Psoas muscle (tissue), 8 donors: ENCODE data around the gene ARMC7. TPM values are rescaled to one million over a fixed set of nuclear protein-coding genes. Genes with fewer than 3 reads are reported as not detected.
"Not testable (repeated sequence)": the region's sequence is repeated elsewhere in the genome, so short reads cannot be mapped to it uniquely, and the experiment has no call there.

Experiments used
- ATAC-seq, 4 donors: fragments of 200-7000 bp; cut with Tn5 transposase; one replicate each; pipeline ENCODE4 v1.9.1; 2020; ENCODE audit warnings: moderate library complexity in 3 of 4, mild to moderate bottlenecking in 2 of 4
- DNase-seq, 2 donors: peaks; one replicate each; pipeline ENCODE4 v3.0.0-alpha.2; 2020
- H3K27ac ChIP-seq: fragments of 200-600 bp; one replicate; pipeline ENCODE4 v1.8.0; 2022
- H3K27me3 ChIP-seq, 3 donors: fragments of 200-600 bp in 1 of 3; one replicate each; pipeline versions ENCODE4 v1.6.1 to v1.8.0; 2013 to 2022; ENCODE audit warnings: low read length in 2 of 3, mild to moderate bottlenecking in 2 of 3, moderate library complexity in 1 of 3; ENCODE audit not compliant: insufficient read depth in 3 of 3
- H3K36me3 ChIP-seq, 2 donors: fragments of 200-600 bp in 1 of 2; one replicate each; pipeline versions ENCODE4 v1.6.1 to v1.8.0; 2013 to 2022; ENCODE audit warnings: low read depth in 1 of 2, mild to moderate bottlenecking in 1 of 2, moderate library complexity in 1 of 2; ENCODE audit not compliant: insufficient read depth in 1 of 2
- H3K4me1 ChIP-seq: fragments of 200-600 bp; one replicate; pipeline ENCODE4 v1.8.0; 2022
- H3K4me3 ChIP-seq: fragments of 200-600 bp; one replicate; pipeline ENCODE4 v1.8.0; 2022; ENCODE audit warnings: mild to moderate bottlenecking
- H3K9me3 ChIP-seq: fragments of 200-600 bp; one replicate; pipeline ENCODE4 v1.8.0; 2022
- WGBS, 3 donors: extraction: QIAGEN DNeasy Blood & Tissue Kit; methylation state at CpG; one replicate each; pipeline versions ENCODE4 v1.1.6 to v1.1.7; 2013; 5-methylcytosine and 5-hydroxymethylcytosine counted together
- intact Hi-C, 2 donors: fragments of 100-400 bp; cut with DNase I; formaldehyde crosslinking; loops; one replicate each; pipeline versions ENCODE4 v1.11.0 to v1.14.2; 2022
- polyA plus RNA-seq, 3 donors: library from polyadenylated mRNA; stranded (reverse); fragments of 200-250 nt; gene quantifications; one replicate each; pipeline ENCODE4 v1.2.3, GENCODE V29; 2013
- total RNA-seq, 4 donors: library from RNA; stranded (reverse); fragmentation: NEBNext Ultra II Directional in 2 of 4; extraction: Animal tissue kit (Norgen Biotek cat#: 25700) in 2 of 4; gene quantifications; one replicate each; pipeline versions ENCODE4 v1.2.1 to v1.2.4, GENCODE V29; 2021 to 2023
- TF ChIP-seq, protein P1 (sequence below): fragments of 200-600 bp; IDR thresholded peaks from one replicate; pipeline ENCODE4 v1.8.0; 2022; ENCODE audit warnings: antibody characterized with exemption
- donor health status: healthy with polysubstance abuse.
- donor health status: DM: no; HTN: no; CAD: no; lungs with moderate emphysema.
- donor health status: Bipolar disorder and iron deficiency.
- donor health status: healthy.
- donor health status: DM: yes; HTN: yes; CAD: no.
- donor health status: DM: no; HTN: no; CAD: no.
- donor health status: DM: no; HTN: no; CAD: no.
- donor health status: DM: yes; HTN: yes; CAD: no.

ARMC7 gene
- total and polyA plus RNA-seq, 7 donors, result 2.7 to 7.0 (median 3.9) TPM

DNA sequence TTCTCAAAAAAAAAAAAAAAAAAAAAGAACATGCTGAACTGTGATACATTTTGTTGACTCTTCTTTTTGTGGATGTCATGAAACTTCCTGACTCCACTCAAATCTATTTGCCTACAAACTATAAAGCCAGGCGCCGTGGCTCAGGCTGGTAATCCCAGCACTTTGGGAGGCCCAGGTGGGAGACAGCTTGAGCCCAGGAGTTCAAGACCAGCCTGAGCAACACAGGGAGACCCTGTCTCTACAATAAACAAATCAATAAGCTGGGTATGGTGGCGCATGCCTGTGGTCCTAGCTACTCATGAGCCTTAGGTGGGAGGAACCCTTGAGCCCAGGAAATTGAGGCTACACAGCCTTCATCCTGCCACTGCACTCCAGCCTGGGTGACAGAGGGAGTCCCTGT lies 23.2 kb downstream of the ARMC7 start:
- H3K4me1 ChIP-seq, result peaks cover 5% of the 10 kb centered on the region
- no peak for ATAC-seq
- intact Hi-C loops, result loop anchor here in 1 of 2 donors (5.0 kb wide), 1 partner anchor 49 kb away; the partner anchor contains the start of gene SUMO2
- H3K9me3 ChIP-seq, result no peaks in the 10 kb centered on the region
- no peaks in the 10 kb centered on the region for H3K27me3 ChIP-seq
- DNase-seq, result no peak
- TF ChIP-seq, protein P1, sequence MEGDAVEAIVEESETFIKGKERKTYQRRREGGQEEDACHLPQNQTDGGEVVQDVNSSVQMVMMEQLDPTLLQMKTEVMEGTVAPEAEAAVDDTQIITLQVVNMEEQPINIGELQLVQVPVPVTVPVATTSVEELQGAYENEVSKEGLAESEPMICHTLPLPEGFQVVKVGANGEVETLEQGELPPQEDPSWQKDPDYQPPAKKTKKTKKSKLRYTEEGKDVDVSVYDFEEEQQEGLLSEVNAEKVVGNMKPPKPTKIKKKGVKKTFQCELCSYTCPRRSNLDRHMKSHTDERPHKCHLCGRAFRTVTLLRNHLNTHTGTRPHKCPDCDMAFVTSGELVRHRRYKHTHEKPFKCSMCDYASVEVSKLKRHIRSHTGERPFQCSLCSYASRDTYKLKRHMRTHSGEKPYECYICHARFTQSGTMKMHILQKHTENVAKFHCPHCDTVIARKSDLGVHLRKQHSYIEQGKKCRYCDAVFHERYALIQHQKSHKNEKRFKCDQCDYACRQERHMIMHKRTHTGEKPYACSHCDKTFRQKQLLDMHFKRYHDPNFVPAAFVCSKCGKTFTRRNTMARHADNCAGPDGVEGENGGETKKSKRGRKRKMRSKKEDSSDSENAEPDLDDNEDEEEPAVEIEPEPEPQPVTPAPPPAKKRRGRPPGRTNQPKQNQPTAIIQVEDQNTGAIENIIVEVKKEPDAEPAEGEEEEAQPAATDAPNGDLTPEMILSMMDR, result no peak
- WGBS, 3 donors, result 94 to 100% (median 95%) methylated on average over 3 of the region's 3 CpGs
- peaks cover 0 to 24% of the 10 kb centered on the region in 2 donors for H3K36me3 ChIP-seq
- no peak overlapping the region for H3K4me3 ChIP-seq
- H3K27ac ChIP-seq, result no peak overlapping the region

DNA sequence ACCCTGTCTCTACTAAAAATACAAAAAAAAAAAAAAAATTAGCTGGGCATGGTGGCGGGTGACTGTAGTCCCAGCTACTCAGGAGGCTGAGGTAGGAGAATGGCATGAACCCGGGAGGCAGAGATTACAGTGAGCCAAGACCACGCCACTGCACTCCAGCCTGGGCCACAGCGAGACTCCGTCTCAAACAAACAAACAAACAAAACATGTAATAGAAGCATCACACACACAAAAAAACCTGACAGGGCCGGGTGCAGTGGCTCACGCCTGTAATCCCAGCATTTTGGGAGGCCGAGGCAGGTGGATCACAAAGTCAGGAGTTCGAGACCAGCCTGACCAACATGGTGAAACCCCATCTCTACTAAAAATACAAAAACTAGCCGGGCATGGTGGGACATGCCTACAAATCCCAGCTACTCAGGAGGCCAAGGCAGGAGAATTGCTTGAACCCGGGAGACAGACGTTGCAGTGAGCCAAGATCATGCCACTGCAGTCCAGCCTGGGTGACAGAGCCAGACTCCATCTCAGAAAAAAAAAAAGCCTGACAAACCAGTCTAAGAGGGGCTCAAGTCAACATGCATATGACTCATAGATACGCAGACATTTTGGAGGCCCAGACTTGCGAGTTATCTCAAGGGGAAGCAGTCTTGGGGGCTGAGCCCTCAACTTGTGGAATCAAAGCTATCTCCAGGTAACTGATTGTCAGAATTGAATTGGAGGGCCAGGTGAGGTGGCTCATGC lies 24.0 kb downstream of the ARMC7 start:
- not testable (repeated sequence) for DNase-seq, H3K9me3 ChIP-seq, H3K4me1 ChIP-seq, ATAC-seq, H3K27me3 ChIP-seq, H3K27ac ChIP-seq, H3K4me3 ChIP-seq
- intact Hi-C loops, result loop anchor here in 1 of 2 donors (5.0 kb wide), 1 partner anchor 49 kb away; the partner anchor contains the start of gene SUMO2
- peaks cover 0 to 22% of the 10 kb centered on the region in 2 donors for H3K36me3 ChIP-seq
- WGBS, 3 donors, result 87 to 90% (median 89%) methylated on average over 14 of the region's 14 CpGs

DNA sequence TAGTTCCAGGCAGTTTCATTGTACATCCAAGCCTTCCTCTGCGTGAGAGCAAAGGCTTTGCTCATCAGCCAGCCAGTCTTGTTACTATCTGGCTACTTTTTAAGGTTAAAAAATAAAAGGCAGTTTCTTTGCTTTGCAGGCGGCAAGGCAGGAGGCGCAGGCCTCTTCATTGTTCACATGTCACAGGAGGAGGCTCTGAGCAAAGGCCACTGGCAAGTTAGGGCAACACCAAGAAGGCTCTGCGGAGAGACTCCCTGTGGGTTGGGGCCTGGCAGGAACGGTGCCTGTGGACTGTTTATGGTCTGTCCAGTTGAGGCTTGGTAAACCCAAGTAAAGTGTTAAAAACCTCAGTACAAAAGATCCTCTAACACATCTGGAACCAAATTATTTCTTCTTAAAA lies 25.7 kb downstream of the ARMC7 start:
- peaks cover 0 to 9% of the 10 kb centered on the region in 2 donors for H3K36me3 ChIP-seq
- DNase-seq, result no peak
- TF ChIP-seq, protein P1, result no peak
- intact Hi-C loops, result no loop called here
- peaks cover 5% of the 10 kb centered on the region for H3K4me1 ChIP-seq
- no peak overlapping the region for H3K27ac ChIP-seq
- 86 to 90% (median 89%) methylated on average over 5 of the region's 5 CpGs for WGBS, 3 donors
- no peaks in the 10 kb centered on the region for H3K9me3 ChIP-seq
- H3K27me3 ChIP-seq, result no peaks in the 10 kb centered on the region
- no peak for ATAC-seq
- H3K4me3 ChIP-seq, result no peak overlapping the region

DNA sequence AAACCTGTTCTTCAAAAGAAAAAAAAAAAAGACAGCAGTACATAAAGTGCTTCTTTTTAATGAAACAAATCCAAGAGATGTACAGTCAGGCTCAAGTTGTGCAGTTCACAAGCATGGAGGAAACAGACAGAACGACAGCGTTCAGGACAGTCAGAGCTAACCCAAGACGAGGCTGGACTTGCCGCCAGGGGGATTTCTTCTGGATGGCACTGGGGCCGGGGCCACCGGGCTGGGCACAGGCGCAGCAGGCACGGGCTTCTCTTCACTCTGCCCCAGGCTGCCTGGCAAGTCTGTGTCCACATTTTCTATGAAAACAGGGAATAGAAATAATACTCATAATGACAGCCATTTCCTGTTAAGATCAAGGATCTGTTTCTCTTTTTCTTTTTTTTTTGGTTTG lies 26.2 kb downstream of the ARMC7 start:
- Histone ChIP-seq H3K27ac (no peak overlapping the region), H3K9me3 (no peaks in the 10 kb centered on the region), H3K4me1 (peaks cover 4% of the 10 kb centered on the region), H3K27me3 (no peaks in the 10 kb centered on the region), H3K36me3 (peaks cover 0 to 14% of the 10 kb centered on the region in 2 donors), H3K4me3 (no peak overlapping the region)
- intact Hi-C loops, result no loop called here
- DNase-seq (no peak), ATAC-seq (no peak)
- TF ChIP-seq, protein P1, result no peak
- WGBS, 3 donors, result 84 to 92% (median 89%) methylated on average over 8 of the region's 8 CpGs

DNA sequence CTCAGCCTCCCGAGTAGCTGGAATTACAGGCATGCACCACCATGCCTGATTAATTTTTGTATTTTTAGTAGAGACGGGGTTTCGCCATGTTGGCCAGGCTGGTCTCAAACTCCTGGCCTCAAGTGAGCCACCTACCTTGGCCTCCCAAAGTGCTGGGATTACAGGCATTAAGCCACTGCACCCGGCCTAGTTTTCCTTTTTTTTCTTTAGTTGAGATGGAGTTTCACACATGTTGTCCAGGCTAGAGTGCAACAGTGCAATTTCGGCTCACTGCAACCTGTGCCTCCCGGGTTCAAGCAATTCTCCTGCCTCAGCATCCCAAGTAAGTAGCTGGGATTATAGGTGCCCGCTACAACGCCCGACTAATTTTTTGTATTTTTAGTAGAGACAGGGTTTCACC lies 28.0 kb downstream of the ARMC7 start:
- 90 to 93% (median 91%) methylated on average over 9 of the region's 9 CpGs for WGBS, 3 donors
- DNase-seq, H3K27ac ChIP-seq, H3K4me1 ChIP-seq, H3K9me3 ChIP-seq, ATAC-seq, intact Hi-C loops, H3K27me3 ChIP-seq, H3K4me3 ChIP-seq: not testable (repeated sequence)
- H3K36me3 ChIP-seq, result peaks cover under 1 to 28% of the 10 kb centered on the region in 2 donors
